ENCODE results near the gene DNAJC18.

- no peak for TF ChIP-seq CTCF (IDR thresholded peaks at IDR 0.05; ENCODE audit: low read length)
- no peak for TF ChIP-seq EZH2 (IDR thresholded peaks at IDR 0.05; ENCODE audit: borderline replicate concordance, low read length)
Observed at GRCh38 chr5:139407517-139407916, 31.8 kb downstream of the DNAJC18 start.

Measured in OCI-LY1 (cell line).